Gastroesophageal sphincter (tissue), 3 donors: ENCODE data around the gene DZANK1.

Experiments
- CTCF ChIP-seq, 4 experiments: fragments of 200-600 bp in 2 of 4; fragments of 450-650 bp in 2 of 4; sonication (generic) in 1 of 4; IDR thresholded peaks; one replicate each; pipeline ENCODE4 v1.5.1; 2017 to 2019; ENCODE audit warnings: antibody characterized with exemption in 4 of 4, mild to moderate bottlenecking in 2 of 4, moderate library complexity in 2 of 4
- POLR2A ChIP-seq, 2 donors: fragments of 450-650 bp; IDR thresholded peaks; one replicate each; pipeline ENCODE4 v1.6.1; 2017; ENCODE audit warnings: antibody characterized with exemption in 2 of 2, mild to moderate bottlenecking in 2 of 2, moderate library complexity in 1 of 2

GRCh38 chr20:18390201-18390600, 76.6 kb downstream of the DZANK1 start:
- TF ChIP-seq CTCF (IDR thresholded peaks at IDR 0.05) (no peak), POLR2A (IDR thresholded peaks at IDR 0.05) (no peak)
